B cell (primary cell): ENCODE measurements around the gene TOP2A.

ENCODE experiments used
- CTCF ChIP-seq: fragments of 200-600 bp; IDR thresholded peaks from one replicate; pipeline ENCODE4 v1.8.0; 2022; ENCODE audit warnings: antibody characterized with exemption, mild to moderate bottlenecking
- EZH2 ChIP-seq: IDR thresholded peaks from 2 replicates; pipeline ENCODE4 v1.6.1; 2012; ENCODE audit warnings: borderline replicate concordance, low read depth, mild to moderate bottlenecking, moderate library complexity, low read length; ENCODE audit not compliant: insufficient read depth, poor library complexity, severe bottlenecking

- no peak for TF ChIP-seq EZH2
- TF ChIP-seq CTCF = no peak
Measured at GRCh38 chr17:40458851-40459482, 41.3 kb upstream of the TOP2A start.
